Measurements from ENCODE around the gene CDH4. TPM values are rescaled to one million over a fixed set of nuclear protein-coding genes. Genes with fewer than 3 reads are reported as not detected.
A peak's percentile ranks its signal among the peaks of the same experiment; 100 is the strongest.

Gene CDH4
- total and polyA plus RNA-seq, 9 of the 15 experiments (the other 6 are each of a cell fraction or from before 2014, with no cell fraction given), result 0.04 TPM; not detected in 8

DNA sequence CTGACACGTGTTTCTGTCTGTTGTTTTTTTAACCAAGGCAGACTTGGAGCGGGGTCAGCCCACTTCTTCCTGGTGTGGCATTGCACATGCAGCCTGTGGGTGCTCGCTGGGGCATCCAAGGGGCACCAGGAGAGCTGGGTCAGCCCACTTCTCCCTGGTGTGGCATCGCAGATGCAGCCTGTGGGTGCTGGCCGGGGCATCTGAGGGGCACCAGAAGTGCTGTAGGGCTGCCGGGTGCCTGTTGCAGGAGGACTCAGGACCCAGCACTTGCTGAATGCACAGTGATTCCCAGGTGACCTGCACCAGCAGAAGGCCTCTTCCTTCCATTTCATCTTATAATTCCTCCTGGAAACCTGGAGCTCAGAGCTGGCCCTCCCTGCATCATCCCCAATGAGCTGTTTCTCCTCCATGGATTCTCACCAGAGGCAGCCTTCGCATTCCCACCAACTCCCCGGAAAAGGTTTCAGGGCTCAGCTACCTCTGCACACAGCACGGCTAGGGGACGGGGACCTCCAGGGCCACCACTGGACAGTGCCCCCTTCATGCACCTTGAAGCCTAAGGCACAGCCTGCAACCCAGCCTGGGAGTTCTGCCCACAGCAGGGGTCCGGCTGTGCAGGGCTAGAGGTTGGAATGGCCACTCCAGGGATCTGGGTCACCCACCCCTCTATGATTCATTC, 594.8 kb downstream of the CDH4 start (continued):
- TF ChIP-seq, protein P1, sequence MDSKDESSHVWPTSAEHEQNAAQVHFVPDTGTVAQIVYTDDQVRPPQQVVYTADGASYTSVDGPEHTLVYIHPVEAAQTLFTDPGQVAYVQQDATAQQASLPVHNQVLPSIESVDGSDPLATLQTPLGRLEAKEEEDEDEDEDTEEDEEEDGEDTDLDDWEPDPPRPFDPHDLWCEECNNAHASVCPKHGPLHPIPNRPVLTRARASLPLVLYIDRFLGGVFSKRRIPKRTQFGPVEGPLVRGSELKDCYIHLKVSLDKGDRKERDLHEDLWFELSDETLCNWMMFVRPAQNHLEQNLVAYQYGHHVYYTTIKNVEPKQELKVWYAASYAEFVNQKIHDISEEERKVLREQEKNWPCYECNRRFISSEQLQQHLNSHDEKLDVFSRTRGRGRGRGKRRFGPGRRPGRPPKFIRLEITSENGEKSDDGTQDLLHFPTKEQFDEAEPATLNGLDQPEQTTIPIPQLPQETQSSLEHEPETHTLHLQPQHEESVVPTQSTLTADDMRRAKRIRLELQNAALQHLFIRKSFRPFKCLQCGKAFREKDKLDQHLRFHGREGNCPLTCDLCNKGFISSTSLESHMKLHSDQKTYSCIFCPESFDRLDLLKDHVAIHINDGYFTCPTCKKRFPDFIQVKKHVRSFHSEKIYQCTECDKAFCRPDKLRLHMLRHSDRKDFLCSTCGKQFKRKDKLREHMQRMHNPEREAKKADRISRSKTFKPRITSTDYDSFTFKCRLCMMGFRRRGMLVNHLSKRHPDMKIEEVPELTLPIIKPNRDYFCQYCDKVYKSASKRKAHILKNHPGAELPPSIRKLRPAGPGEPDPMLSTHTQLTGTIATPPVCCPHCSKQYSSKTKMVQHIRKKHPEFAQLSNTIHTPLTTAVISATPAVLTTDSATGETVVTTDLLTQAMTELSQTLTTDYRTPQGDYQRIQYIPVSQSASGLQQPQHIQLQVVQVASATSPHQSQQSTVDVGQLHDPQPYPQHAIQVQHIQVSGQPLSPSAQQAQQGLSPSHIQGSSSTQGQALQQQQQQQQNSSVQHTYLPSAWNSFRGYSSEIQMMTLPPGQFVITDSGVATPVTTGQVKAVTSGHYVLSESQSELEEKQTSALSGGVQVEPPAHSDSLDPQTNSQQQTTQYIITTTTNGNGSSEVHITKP (IDR thresholded peaks at IDR 0.05; ENCODE audit: partially characterized antibody), result no peak
- no peak for TF ChIP-seq DEAF1 (CRISPR knock-in tag; IDR thresholded peaks at IDR 0.05)
- TF ChIP-seq POU5F1 (IDR thresholded peaks at IDR 0.05; ENCODE audit: borderline replicate concordance, low read depth, low read length, partially characterized antibody), result no peak

DNA sequence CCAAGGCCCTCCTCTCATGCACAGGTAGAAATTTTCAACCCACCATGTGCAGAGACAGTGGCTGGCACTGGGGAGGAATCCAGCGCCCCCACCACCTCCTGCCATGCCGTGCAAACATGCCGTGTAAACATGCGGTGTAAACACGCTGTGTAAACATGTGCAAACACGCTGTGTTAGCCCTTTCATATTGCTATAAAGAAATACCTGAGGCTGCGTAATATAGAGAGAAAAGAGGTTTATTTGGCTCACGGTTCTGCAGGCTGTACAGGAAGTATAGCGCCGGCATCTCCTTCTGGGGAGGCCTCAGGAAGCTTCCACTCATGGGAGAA, 595.3 kb downstream of the CDH4 start:
- H4K20me1 ChIP-seq (replicated peaks; ENCODE audit: control insufficient read depth, insufficient read depth, low read length), result peaks cover 3% of the 10 kb centered on the region; the same call in 1 of the 2 replicates
- peaks cover 17 to 75% of the 10 kb centered on the region in 2 experiments; a peak in 4 of 5 replicates for H3K27me3 ChIP-seq (ENCODE audit: control insufficient read depth in 2 of 2, insufficient read depth in 2 of 2, low read length in 2 of 2)
- no peaks in the 10 kb centered on the region for H3K36me3 ChIP-seq (ENCODE audit: control insufficient read depth, insufficient read depth, low read length)
- H3K27ac ChIP-seq (ENCODE audit: extremely low read depth, low read depth, low read length), result no peak overlapping the region
- WGBS (ENCODE audit: insufficient coverage, low coverage, missing lambda C conversion rate), result 0% methylated on average over 10 of the region's 10 CpGs
- FAIRE-seq (no peak), DNase-seq (ENCODE audit: extremely low read depth in 1 of 4, low spot score in 3 of 4) (no peak), ATAC-seq (no peak)
- H3K79me2 ChIP-seq (ENCODE audit: control insufficient read depth, insufficient read depth, low read length), result no peaks in the 10 kb centered on the region
- no peak overlapping the region for H3K4me2 ChIP-seq (ENCODE audit: insufficient read depth, low read length)
- BruUV-seq (replicated peaks), result no TSS peak
- H3K4me3 ChIP-seq, result no peak overlapping the region
- 0 out of 2 replicates have a peak, but pooled peaks have one; percentile 6 for TF ChIP-seq ZNF316 (IDR thresholded peaks at IDR 0.05)
- TF ChIP-seq, protein P2, sequence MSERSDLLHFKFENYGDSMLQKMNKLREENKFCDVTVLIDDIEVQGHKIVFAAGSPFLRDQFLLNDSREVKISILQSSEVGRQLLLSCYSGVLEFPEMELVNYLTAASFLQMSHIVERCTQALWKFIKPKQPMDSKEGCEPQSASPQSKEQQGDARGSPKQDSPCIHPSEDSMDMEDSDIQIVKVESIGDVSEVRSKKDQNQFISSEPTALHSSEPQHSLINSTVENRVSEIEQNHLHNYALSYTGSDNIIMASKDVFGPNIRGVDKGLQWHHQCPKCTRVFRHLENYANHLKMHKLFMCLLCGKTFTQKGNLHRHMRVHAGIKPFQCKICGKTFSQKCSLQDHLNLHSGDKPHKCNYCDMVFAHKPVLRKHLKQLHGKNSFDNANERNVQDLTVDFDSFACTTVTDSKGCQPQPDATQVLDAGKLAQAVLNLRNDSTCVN (CRISPR knock-in tag; IDR thresholded peaks at IDR 0.05), result no peak
- POLR2A ChIA-PET, result no interaction called here
- H3K9ac ChIP-seq (ENCODE audit: insufficient read depth in 1 of 2, low read depth in 2 of 2, low read length in 2 of 2), result no peak overlapping the region
- H3K9me3 ChIP-seq (replicated peaks; ENCODE audit: control insufficient read depth, insufficient read depth, low read depth, low read length), result no peaks in the 10 kb centered on the region
- in situ Hi-C loops (cut with MboI), result no loop called here
- peaks cover 0 to 4% of the 10 kb centered on the region in 2 experiments; a peak in 1 of 5 replicates for H3K4me1 ChIP-seq (replicated peaks in 1 of 2; ENCODE audit: control insufficient read depth in 2 of 2, insufficient read depth in 2 of 2, low read length in 2 of 2)
- CTCF ChIA-PET (ENCODE audit: low intra/inter-chr PET ratio), result no interaction called here
- intact Hi-C loops (cut with micrococcal nuclease), result no loop called here
- no peak overlapping the region for H2AFZ ChIP-seq (ENCODE audit: low read depth, low read length)
- H3K9me1 ChIP-seq (ENCODE audit: control insufficient read depth, insufficient read depth, low read length), result no peaks in the 10 kb centered on the region
